GM12892 (cell line): Measurements from ENCODE around the gene PLXDC1.

Experiments used
- DNase-seq: peaks from one replicate; pipeline ENCODE4 v3.0.0; 2011; ENCODE audit not compliant: insufficient read length
- FAIRE-seq: peaks from 2 replicates; lab custom pipeline; 2011; peaks lifted over from hg19 to GRCh38; lab: Jason Lieb, UNC
- POLR2A ChIP-seq: IDR thresholded peaks from 2 replicates; pipeline ENCODE4 v1.6.1; 2011; ENCODE audit warnings: low read depth, low read length, control low read depth
- POLR2AphosphoS5 ChIP-seq: IDR thresholded peaks from 2 replicates; pipeline ENCODE4 v1.6.1; 2011; ENCODE audit warnings: low read depth, low read length, control low read depth
- TAF1 ChIP-seq: IDR thresholded peaks from 2 replicates; pipeline ENCODE4 v1.6.1; 2011; ENCODE audit warnings: low read depth, mild to moderate bottlenecking, control low read depth, low read length, borderline replicate concordance

The PLXDC1 gene

DNA sequence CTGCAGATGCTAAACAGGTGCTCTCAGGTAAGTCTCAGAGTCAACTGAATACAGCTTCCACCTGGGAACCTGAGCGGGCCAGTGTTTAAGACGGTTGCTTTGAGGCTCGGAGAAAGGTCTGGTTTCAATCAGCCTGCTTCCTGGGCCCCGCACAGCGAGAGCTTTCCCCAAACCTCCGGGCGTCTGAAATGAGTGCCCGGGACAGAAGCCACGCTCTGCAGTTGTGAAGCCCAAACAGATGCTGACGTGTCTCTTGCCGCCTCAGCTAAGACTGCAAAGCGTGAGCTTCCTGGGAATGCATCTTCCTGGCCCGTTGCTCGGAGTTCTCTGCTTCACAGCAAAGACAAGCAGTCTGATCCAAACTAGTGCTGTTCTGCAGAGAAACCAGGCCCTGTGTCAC lies 36.7 kb downstream of the PLXDC1 start:
- no peak for DNase-seq
- TF ChIP-seq TAF1: no peak
- no peak for TF ChIP-seq POLR2AphosphoS5
- no peak for TF ChIP-seq POLR2A

DNA sequence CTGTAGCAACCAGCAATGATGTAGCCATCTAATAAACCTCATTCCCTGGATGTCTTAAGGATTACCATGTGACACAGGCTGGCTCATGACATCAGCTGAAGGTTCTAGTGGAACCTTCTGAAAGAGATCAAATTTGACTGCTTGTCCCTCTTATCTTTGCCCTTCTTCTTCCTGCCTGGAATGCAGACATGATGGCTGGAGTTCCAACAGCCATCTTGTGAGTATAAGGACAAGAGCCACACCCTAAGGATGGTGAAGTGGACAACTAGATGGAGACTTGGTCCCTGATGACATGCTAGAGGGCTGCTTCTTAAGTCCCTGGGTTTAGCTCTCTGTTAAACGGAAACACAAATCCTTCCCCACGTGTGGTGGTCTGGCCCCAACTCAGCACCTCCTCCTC lies 37.6 kb downstream of the PLXDC1 start:
- FAIRE-seq (no peak), DNase-seq (no peak)
- TF ChIP-seq POLR2A: no peak
- TF ChIP-seq TAF1: no peak
- no peak for TF ChIP-seq POLR2AphosphoS5

More for the DNA sequence above, 36.7 kb downstream of the PLXDC1 start:
- no peak for FAIRE-seq

DNA sequence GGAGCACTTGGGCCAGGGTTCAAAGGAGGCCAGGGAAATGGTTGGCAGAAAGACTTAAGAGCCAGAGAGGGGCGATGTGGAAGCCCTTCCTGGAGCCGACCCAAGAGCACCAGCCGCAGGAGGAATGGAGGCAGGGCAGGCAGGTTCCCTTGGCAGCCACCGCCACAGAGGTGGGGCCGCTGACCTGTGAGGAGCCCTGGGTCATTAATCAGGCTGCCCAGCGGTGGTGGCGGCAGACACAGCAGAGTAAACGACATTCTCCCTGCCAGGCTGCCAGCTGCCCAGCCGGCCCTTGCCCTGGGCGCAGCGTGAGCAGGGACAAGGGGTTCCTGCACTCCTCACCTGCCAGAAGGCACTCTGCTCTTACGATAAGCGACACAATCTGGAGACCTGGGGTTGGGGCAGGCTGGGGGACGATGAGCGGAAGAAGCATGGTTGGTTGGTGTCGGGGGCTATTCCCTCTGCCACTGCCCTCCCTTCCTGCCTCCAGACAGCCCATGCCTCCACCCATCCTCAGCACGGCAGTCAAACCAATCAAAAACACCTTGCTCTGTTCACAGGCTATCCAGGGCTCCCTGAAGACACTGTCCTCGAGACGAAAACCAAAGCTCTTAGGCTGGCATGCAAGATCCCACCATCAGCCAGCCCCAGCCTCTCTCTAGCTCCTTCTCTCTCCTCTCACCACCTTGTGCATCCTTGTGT lies 40.9 kb downstream of the PLXDC1 start:
- FAIRE-seq (no peak), DNase-seq (no peak)
- TF ChIP-seq POLR2AphosphoS5: no peak
- TF ChIP-seq TAF1: no peak
- TF ChIP-seq POLR2A: no peak

DNA sequence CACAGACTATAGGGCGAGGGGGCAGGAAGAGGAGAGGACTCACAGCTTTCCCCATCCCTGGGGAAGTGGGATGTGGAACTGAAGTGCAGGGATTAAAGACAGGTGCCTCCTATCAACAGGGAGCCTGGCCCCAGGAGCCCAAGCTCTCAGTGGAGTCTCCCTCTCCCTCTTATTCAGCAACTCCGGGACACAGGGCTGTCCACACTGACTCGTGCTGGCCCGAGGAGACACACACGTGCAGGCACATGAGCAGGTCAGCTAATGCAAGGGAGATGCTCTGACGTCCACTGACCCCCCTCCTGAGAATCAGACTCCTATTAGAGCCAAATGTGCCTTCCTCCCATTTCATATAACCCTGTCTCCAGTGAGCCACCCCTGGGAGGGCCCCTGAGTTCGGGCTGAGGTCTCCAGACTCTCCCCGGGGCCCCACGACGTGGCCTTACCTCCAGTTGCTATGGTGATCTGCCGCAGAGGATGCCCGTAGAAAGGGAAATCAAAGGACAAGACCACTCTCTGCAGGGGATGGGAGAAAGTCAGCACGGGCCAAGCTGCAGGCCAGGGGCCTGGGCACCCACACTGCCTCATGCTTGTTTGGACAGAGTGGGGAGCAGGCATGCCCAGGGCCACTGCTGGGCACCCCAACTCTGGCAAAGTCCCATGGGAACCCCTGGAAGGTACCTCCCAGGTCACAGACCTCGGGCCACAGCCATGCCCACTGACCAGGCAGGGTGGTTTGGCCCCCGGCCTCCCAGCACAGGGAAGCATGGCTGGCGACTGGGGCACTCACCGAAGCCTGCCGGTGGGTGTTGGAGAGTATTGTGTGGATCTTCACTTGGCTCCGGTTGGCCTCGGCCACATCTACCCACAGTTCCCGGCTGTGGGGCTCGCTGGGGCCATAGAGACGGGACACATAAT lies 42.7 kb downstream of the PLXDC1 start:
- no peak for FAIRE-seq

DNA sequence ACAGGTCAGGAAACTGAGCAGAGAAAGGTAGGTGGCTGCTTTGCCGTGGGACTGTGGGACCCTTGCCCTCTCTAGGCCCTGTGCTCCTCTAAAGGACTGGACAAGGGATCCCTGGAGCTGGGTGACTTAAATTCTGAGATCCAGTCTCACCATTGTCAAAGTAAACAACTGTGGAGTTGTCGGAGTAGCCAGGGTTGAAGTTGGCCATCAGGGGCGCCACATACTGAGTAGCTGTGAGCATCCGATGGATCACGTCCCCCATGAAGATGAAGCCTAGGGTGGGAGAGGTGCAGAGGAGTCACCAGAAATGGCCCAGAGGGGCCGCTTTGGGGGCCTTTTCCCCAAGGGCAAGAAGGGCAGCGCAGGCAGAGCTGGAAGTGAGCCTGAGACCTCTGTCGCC lies 43.5 kb downstream of the PLXDC1 start:
- TF ChIP-seq TAF1: no peak
- no peak for TF ChIP-seq POLR2A
- DNase-seq (no peak), FAIRE-seq (no peak)

More for the DNA sequence above, 42.7 kb downstream of the PLXDC1 start:
- no peak for DNase-seq
- TF ChIP-seq TAF1: no peak
- TF ChIP-seq POLR2AphosphoS5: no peak
- TF ChIP-seq POLR2A: no peak

DNA sequence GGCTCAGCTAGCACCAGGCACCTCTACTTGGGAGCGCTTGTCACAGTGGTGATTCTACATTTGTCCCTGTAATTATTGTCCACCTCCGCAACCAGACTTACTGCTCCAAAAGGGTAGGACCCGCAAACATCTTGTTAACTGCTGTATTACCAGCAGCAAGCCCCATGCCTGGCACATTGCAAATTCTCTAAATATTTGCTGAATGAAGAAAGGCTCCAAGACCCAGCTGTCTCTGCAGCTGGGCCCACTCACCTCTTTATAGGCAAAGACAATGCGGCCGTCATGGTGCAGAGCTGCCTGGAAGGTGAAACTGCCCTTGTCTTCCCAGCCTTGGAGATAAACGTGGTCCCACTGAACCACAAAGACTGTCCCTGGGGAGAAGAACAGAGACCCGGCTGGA lies 44.3 kb downstream of the PLXDC1 start:
- no peak for TF ChIP-seq POLR2AphosphoS5
- TF ChIP-seq TAF1: no peak
- TF ChIP-seq POLR2A: no peak
- FAIRE-seq (no peak), DNase-seq (no peak)

DNA sequence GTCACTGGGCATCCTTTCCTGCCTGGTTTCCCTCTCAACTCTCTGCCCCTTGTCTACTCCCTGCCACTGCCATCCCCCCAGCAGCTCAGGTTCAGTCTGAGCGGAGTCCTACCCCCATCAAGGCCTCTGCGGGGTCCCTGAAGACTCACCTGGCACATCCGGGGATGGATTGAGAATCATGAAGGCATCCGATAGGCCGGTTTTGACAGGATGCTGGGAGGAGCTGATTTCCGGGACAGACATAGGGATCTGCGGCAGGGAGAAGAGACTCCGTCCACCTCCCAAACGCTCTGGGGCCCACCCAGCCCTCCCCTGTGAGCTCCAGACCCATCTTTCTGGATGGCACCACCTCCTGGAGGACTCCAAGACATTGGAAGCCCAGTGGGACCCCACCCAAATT lies 45.7 kb downstream of the PLXDC1 start:
- DNase-seq (no peak), FAIRE-seq (no peak)
- TF ChIP-seq TAF1: no peak
- no peak for TF ChIP-seq POLR2A
- no peak for TF ChIP-seq POLR2AphosphoS5

DNA sequence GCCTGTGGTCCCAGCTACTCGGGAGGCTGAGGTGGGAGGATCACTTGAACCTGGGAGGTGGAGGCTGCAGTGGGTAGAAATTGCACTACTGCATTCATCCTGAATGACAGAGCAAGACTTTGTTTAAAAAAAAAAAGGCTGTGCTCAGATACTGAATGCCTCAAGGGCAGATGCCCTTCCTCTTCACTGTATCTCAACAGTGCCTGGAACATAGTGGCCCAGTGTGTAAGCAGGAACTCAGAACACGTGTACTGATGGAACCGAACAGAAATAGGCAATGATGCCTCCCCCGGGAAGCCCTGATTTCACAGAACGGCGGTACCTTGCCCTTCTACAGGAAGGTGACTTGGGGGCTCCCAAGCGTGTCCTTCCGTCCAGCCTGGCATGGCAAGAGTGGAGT lies 46.8 kb downstream of the PLXDC1 start:
- FAIRE-seq: no peak
- no peak for DNase-seq

DNA sequence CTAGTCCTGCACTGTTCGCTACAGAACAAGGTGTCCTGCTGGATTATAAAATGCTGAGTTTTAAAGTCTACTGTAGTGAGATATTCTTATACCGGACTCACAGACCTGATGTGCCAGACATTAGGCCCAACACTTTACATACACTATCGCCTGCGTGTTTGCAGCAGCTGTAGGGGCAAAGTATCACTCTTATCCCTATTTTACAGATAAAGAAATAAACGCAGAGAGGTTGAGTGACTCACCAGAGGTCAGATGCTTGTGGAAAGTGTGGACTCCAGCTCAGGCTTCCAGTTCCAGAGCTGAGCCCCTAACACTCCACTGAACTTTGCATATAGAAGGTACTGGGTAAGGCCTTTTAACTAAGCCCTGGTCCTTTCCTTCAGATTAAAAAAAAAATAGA lies 47.4 kb downstream of the PLXDC1 start:
- DNase-seq (no peak), FAIRE-seq (no peak)
- TF ChIP-seq POLR2A (no peak), POLR2AphosphoS5 (no peak), TAF1 (no peak)

More for the DNA sequence above, 46.8 kb downstream of the PLXDC1 start:
- TF ChIP-seq POLR2A: no peak
- TF ChIP-seq POLR2AphosphoS5: no peak
- no peak for TF ChIP-seq TAF1

DNA sequence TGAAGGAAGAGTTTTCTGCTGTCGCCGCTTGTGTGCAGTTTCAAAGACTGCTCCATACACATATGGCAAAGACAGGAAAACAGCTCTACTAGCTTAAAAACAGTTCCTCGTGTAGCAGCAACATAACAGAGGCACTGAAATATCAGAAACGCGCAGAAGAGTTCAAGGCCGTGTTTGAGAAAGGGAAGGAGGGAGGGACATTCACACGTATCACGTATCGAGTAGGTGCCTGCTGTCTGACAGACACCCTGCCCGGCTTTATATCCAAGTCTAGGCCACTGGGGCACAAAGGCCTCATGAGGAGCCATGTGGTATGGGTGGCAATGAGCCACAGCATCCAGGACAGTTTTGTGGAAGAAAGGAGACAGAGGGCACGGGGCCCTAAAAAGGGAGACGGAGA lies 50.3 kb downstream of the PLXDC1 start:
- DNase-seq: no peak
- no peak for FAIRE-seq
- TF ChIP-seq TAF1 (no peak), POLR2A (no peak), POLR2AphosphoS5 (no peak)

DNA sequence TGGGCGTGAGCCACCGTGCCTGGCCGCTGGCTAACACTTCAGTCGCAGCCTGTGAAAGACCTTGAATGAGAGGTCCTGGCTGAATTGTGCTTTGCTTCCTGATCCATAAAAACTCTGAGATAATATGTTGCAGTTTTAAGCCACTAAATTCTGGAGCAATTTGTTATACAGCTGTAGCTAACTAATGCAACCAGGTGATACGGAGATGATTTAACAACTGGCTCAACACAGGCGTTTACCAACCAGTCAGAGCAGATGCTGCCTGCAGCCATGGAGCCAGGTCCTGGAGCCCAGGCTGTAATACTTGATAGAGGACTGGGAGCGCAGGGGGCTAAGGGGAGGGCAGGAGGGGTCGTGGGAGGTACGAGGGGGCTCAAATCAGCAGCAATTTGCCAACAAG lies 50.9 kb downstream of the PLXDC1 start:
- no peak for FAIRE-seq
- TF ChIP-seq POLR2A (no peak), POLR2AphosphoS5 (no peak), TAF1 (no peak)
- DNase-seq: no peak

DNA sequence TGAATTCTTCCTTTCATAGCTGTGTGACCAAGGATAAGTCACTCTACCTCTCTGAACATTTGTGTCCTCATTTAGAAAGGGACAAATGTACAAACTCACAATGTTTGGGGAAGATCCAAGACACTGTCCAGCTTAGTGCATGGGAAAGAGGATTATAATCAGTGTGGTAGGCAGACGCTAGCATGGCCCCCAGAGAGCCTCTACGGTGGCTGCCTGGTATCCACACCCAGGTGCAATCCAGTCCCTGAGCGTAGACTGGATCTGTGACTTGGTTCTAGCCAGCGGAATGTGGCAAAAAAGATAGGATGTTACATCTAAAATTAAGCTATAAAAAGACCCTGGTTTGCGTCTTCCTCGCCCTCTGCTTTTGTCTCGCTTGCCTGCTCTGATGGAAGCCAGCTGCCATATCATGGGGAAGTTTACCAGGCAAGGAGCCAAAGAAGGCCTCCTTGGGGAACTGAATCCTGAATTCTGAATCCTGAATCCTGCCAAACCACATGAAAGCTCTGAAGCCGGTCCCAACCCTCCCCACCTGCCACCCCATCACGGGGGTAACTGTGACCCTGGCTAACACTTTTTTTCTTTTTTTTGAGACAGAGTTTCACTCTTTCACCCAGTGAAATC lies 51.7 kb downstream of the PLXDC1 start:
- FAIRE-seq: no peak
- DNase-seq: no peak
- TF ChIP-seq TAF1 (no peak), POLR2AphosphoS5 (no peak), POLR2A (no peak)
